ENCODE results near the gene RTP3. TPM values are rescaled to one million over a fixed set of nuclear protein-coding genes. Genes with fewer than 3 reads are reported as not detected.

Gene RTP3
- total and polyA plus RNA-seq, 8 donors = not detected

DNA sequence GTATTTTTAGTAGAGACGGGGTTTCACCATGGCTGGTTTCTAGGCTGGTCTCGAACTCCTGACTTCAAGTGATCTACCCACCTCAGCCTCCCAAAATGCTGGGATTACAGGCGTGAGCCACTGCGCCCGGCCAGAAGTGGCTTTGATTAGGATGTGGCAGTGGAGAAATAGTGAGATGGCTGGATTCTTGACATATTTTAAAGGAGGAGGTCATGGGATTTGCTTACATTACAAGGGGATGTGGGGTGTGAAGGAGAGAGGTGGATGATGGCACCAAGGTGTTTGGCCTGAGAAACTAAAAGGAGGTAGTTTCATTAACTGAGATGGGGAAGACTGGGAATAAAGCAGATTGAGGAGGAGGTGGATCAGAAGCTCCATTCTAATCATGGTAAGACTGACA is 18.1 kb upstream of the RTP3 start:
- no peak for DNase-seq
- Histone ChIP-seq H3K36me3 (no peaks in the 10 kb centered on the region), H3K4me3 (no peak overlapping the region), H3K4me1 (no peaks in the 10 kb centered on the region), H3K27me3 (no peaks in the 10 kb centered on the region), H3K27ac (no peak overlapping the region), H3K9me3 (no peaks in the 10 kb centered on the region)
- 76 to 82% methylated on average over 5 of the region's 5 CpGs for WGBS, 2 donors
- ATAC-seq = no peak
- intact Hi-C loops (cut with DNase I) = loop anchor here in 2 of 3 donors (5.0 to 10.0 kb wide), 2 partner anchors 148 to 415 kb away; no protein-coding TSS in a partner anchor
- TF ChIP-seq, protein P1, sequence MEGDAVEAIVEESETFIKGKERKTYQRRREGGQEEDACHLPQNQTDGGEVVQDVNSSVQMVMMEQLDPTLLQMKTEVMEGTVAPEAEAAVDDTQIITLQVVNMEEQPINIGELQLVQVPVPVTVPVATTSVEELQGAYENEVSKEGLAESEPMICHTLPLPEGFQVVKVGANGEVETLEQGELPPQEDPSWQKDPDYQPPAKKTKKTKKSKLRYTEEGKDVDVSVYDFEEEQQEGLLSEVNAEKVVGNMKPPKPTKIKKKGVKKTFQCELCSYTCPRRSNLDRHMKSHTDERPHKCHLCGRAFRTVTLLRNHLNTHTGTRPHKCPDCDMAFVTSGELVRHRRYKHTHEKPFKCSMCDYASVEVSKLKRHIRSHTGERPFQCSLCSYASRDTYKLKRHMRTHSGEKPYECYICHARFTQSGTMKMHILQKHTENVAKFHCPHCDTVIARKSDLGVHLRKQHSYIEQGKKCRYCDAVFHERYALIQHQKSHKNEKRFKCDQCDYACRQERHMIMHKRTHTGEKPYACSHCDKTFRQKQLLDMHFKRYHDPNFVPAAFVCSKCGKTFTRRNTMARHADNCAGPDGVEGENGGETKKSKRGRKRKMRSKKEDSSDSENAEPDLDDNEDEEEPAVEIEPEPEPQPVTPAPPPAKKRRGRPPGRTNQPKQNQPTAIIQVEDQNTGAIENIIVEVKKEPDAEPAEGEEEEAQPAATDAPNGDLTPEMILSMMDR (IDR thresholded peaks at IDR 0.05) = no peak
- FAIRE-seq = no peak

DNA sequence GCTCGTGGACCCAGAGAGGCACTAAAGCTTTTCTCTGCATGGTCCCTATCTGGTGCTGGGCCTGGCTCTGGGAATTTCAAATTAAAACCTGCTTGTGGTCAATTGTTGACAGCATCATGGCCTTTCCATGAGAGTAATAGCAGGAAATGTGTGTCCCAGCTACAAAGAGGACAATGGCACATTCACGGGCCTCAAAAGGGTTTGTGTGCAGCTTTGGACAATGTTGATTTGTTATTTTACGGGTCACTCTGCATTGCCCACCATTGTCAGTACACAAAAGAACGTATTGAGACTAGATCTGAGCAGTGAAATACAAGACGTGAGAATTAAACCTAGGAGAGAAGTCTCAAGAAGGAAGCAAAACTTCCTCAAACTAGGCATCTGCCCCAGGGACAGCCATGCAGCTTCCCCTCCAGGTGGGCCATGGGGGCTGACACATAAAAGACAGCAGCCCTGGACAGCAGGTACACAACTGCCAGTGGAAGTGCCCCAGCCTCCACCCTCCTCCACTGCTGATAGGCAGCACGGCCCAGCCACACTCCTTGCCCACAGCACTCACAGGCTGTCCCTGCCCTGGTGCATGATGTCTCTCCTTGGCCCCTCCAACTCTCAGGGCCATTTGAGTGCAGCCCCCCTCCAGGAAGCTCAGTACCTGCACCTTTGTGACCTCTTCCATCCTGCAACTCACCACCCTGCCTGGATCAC is 17.1 kb upstream of the RTP3 start:
- intact Hi-C loops (cut with DNase I) = loop anchor here in 1 of 3 donors (5.0 kb wide), 1 partner anchor 147 kb away; no protein-coding TSS in a partner anchor
- no peaks in the 10 kb centered on the region for H3K9me3 ChIP-seq
- DNase-seq (no peak), FAIRE-seq (no peak), ATAC-seq (no peak)
- H3K36me3 ChIP-seq = no peaks in the 10 kb centered on the region
- peaks cover 0 to 2% (median 0%) of the 10 kb centered on the region in 3 donors for H3K4me1 ChIP-seq
- TF ChIP-seq, protein P1 (IDR thresholded peaks at IDR 0.05) = no peak
- no peak overlapping the region for H3K27ac ChIP-seq
- no peaks in the 10 kb centered on the region for H3K27me3 ChIP-seq
- WGBS, 2 donors = 86 to 87% methylated on average over 6 of the region's 6 CpGs
- no peak overlapping the region for H3K4me3 ChIP-seq

DNA sequence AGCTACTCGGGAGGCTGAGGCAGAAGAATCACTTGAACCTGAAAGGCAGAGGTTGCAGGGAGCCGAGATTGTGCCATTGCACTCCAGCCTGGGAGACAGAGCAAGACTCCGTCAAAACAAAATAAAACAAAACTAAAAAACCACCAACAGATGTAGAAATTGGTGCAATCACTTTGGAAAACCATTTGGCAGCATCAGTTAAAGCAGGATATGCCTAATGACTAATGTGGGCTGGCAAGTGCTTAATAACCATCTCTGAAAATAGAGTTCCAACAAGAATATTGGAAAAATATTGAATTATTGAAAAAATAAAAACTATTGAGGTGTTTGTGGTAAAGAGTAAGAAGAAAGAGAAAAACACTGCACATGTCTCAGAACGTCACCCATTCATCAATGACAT is 16.1 kb upstream of the RTP3 start:
- WGBS, 2 donors = 92% methylated on average over 4 of the region's 4 CpGs
- DNase-seq (no peak), ATAC-seq (no peak), FAIRE-seq (no peak)
- intact Hi-C loops (cut with DNase I) = loop anchor here in 1 of 3 donors (5.0 kb wide), 1 partner anchor 146 kb away; no protein-coding TSS in a partner anchor
- Histone ChIP-seq H3K9me3 (no peaks in the 10 kb centered on the region), H3K4me1 (peaks cover 0 to 4% (median 0%) of the 10 kb centered on the region in 3 donors), H3K27ac (no peak overlapping the region), H3K4me3 (no peak overlapping the region), H3K36me3 (no peaks in the 10 kb centered on the region), H3K27me3 (no peaks in the 10 kb centered on the region)
- TF ChIP-seq, protein P1 (IDR thresholded peaks at IDR 0.05) = no peak

DNA sequence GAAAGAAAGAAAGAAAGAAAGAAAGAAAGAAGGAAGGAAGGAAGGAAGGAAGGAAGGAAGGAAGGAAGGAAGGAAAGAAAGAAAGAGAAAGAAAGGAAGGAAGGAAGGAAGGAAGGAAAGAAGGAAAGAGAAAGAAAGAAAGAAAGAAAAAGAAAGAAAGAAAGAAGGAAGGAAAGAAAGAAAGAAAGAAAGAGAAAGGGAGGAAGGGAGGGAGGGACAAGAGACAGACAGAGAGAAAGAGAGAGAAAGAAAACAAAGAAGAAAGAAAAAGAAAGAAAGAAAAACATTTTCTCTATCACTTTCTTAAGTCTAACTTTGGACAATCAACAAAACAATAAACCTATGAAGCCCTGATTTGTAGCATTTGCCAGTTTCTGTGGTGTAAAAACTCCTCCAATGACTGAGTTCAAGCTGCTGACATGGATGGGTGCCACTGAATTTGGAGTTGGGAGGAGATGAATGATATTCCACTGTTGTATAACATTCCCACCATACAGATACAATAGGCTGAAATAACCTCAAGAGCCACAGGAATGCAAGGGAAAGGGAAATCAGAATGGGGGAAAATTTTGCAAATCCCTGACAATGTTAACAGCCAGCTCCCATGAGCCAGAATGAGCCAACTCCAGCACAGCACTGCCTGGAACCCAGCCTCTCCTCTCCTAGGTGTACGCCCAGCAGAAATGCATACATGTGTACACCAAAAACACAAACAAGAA is 15.0 kb upstream of the RTP3 start:
- Histone ChIP-seq H3K4me1 (peaks cover 0 to 4% (median 0%) of the 10 kb centered on the region in 3 donors), H3K36me3 (no peaks in the 10 kb centered on the region), H3K4me3 (peak overlapping the region in 1 of 4 donors; percentile 43), H3K27ac (peak overlapping the region in 2 of 4 donors; percentile 92 to 94), H3K27me3 (no peaks in the 10 kb centered on the region), H3K9me3 (no peaks in the 10 kb centered on the region)
- intact Hi-C loops (cut with DNase I) = loop anchor here in 1 of 3 donors (5.0 kb wide), 1 partner anchor 145 kb away; no protein-coding TSS in a partner anchor
- FAIRE-seq (no peak), ATAC-seq (no peak), DNase-seq (no peak)
- 46 to 64% methylated on average over 1 of the region's 1 CpG for WGBS, 2 donors
- TF ChIP-seq, protein P1 (IDR thresholded peaks at IDR 0.05) = no peak

Measured in pancreas (tissue), 10 donors.